CD14-positive monocyte (primary cell): Measurements from ENCODE around the gene LDB3. TPM values are rescaled to one million over a fixed set of nuclear protein-coding genes. Genes with fewer than 3 reads are reported as not detected.

ENCODE experiments used
- DNase-seq, 3 donors: peaks; one replicate each; pipeline ENCODE4 v3.0.0-alpha.2; 2011 to 2022
- H2AFZ ChIP-seq: 2 replicates; pipeline ENCODE4 v1.6.0; 2012; ENCODE audit warnings: mild to moderate bottlenecking, low read depth, low read length, inconsistent platforms; ENCODE audit not compliant: insufficient read depth, poor library complexity, severe bottlenecking
- H3K27ac ChIP-seq, 2 donors: 1 replicate in 1 of 2; 2 replicates in 1 of 2; pipeline ENCODE4 v1.5.1; 2012 to 2013; ENCODE audit warnings: low read length in 2 of 2, control low read depth in 1 of 2, inconsistent platforms in 1 of 2, low read depth in 1 of 2, mild to moderate bottlenecking in 1 of 2
- H3K27me3 ChIP-seq, 2 donors: one replicate each; pipeline versions ENCODE4 v1.6.0 to v1.6.1; 2011 to 2013; ENCODE audit warnings: low read length in 2 of 2; ENCODE audit not compliant: control insufficient read depth in 2 of 2, insufficient read depth in 2 of 2
- H3K36me3 ChIP-seq, 2 donors: replicated peaks in 1 of 2; 1 replicate in 1 of 2; 2 replicates in 1 of 2; pipeline versions ENCODE4 v1.5.1 to v1.6.1; 2012 to 2013; ENCODE audit warnings: low read length in 2 of 2, control low read depth in 1 of 2, inconsistent platforms in 1 of 2, mild to moderate bottlenecking in 1 of 2; ENCODE audit not compliant: insufficient read depth in 2 of 2, control insufficient read depth in 1 of 2
- H3K4me1 ChIP-seq, 2 donors: 1 replicate in 1 of 2; 2 replicates in 1 of 2; pipeline versions ENCODE4 v1.5.1 to v1.6.1; 2012 to 2013; ENCODE audit warnings: low read length in 2 of 2, control low read depth in 1 of 2, inconsistent platforms in 1 of 2, mild to moderate bottlenecking in 1 of 2, moderate library complexity in 1 of 2; ENCODE audit not compliant: insufficient read depth in 2 of 2, control insufficient read depth in 1 of 2
- H3K4me2 ChIP-seq: replicated peaks from 2 replicates; pipeline ENCODE3; 2012; ENCODE audit warnings: low read length, moderate library complexity, mild to moderate bottlenecking; ENCODE audit not compliant: poor library complexity, severe bottlenecking; ENCODE audit errors: extremely low read depth
- H3K4me3 ChIP-seq, 3 experiments: fragments of 200-600 bp in 1 of 3; sonication (generic) in 1 of 3; replicated peaks in 1 of 3; 1 replicate in 2 of 3; 2 replicates in 1 of 3; pipeline ENCODE4 v1.5.1; 2011 to 2013; ENCODE audit warnings: low read length in 3 of 3, mild to moderate bottlenecking in 3 of 3, control low read depth in 2 of 3, low read depth in 2 of 3, inconsistent platforms in 1 of 3, moderate library complexity in 1 of 3
- H3K79me2 ChIP-seq: 2 replicates; pipeline ENCODE4 v1.6.0; 2012; ENCODE audit warnings: mild to moderate bottlenecking, control low read depth, inconsistent platforms, low read length, moderate library complexity; ENCODE audit not compliant: insufficient read depth
- H3K9ac ChIP-seq: 2 replicates; pipeline ENCODE4 v1.6.0; 2017; ENCODE audit warnings: low read length, mild to moderate bottlenecking; ENCODE audit not compliant: insufficient read depth, poor library complexity, severe bottlenecking
- H3K9me3 ChIP-seq, 2 donors: replicated peaks in 1 of 2; 1 replicate in 1 of 2; 2 replicates in 1 of 2; pipeline versions ENCODE4 v1.5.1 to v1.6.1; 2012 to 2013; ENCODE audit warnings: low read length in 2 of 2, control low read depth in 1 of 2; ENCODE audit not compliant: control insufficient read depth in 1 of 2, insufficient read depth in 1 of 2
- H4K20me1 ChIP-seq: 2 replicates; pipeline ENCODE4 v1.6.0; 2012; ENCODE audit warnings: mild to moderate bottlenecking, low read length, control low read depth, moderate library complexity; ENCODE audit not compliant: insufficient read depth
- H3K27ac Mint-ChIP-seq, 7 donors: one replicate each; pipeline ENCODE4 v1.8.0; 2020; ENCODE audit warnings: mild to moderate bottlenecking in 7 of 7, mixed read lengths in 7 of 7, moderate library complexity in 6 of 7, inconsistent platforms in 2 of 7
- H3K27me3 Mint-ChIP-seq, 3 donors: one replicate each; pipeline ENCODE4 v1.8.0; 2021 to 2022; ENCODE audit warnings: low read depth in 3 of 3, mild to moderate bottlenecking in 3 of 3, mixed read lengths in 3 of 3, moderate library complexity in 3 of 3, inconsistent platforms in 1 of 3
- H3K36me3 Mint-ChIP-seq, 2 donors: one replicate each; pipeline ENCODE4 v1.8.0; 2020; ENCODE audit warnings: mixed read lengths in 2 of 2, inconsistent platforms in 1 of 2, mild to moderate bottlenecking in 1 of 2
- H3K4me1 Mint-ChIP-seq: one replicate; pipeline ENCODE4 v1.8.0; 2020; ENCODE audit warnings: mild to moderate bottlenecking, mixed read lengths
- H3K4me3 Mint-ChIP-seq, 2 donors: one replicate each; pipeline ENCODE4 v1.8.0; 2020; ENCODE audit warnings: mild to moderate bottlenecking in 2 of 2, mixed read lengths in 2 of 2, moderate library complexity in 1 of 2
- H3K9me3 Mint-ChIP-seq, 7 donors: one replicate each; pipeline ENCODE4 v1.8.0; 2020 to 2022; ENCODE audit warnings: mixed read lengths in 7 of 7, mild to moderate bottlenecking in 6 of 7, moderate library complexity in 6 of 7, inconsistent platforms in 2 of 7
- CTCF ChIP-seq: fragments of 200-600 bp; IDR thresholded peaks from one replicate; pipeline ENCODE4 v1.8.0; 2022; ENCODE audit warnings: antibody characterized with exemption, mild to moderate bottlenecking
- WGBS: methylation state at CpG from one replicate; pipeline ENCODE4 v1.1.5; 2013; ENCODE audit warnings: missing lambda C conversion rate; ENCODE audit not compliant: insufficient coverage; 5-methylcytosine and 5-hydroxymethylcytosine counted together
- intact Hi-C, 2 donors: fragments of 100-400 bp; cut with micrococcal nuclease; formaldehyde crosslinking; loops; one replicate each; pipeline versions ENCODE4 v1.15.0 to v1.15.1; 2023
- polyA plus RNA-seq, 3 donors: library from polyadenylated mRNA; depleted of rRNA in 1 of 3; unstranded in 2 of 3; stranded (reverse) in 1 of 3; fragments of 300-500 nt in 2 of 3; fragments of >200 nt in 1 of 3; fragmentation: Illumina TruSeq in 2 of 3; gene quantifications; 1 replicate in 2 of 3; 2 replicates in 1 of 3; pipeline ENCODE4 v1.2.3, GENCODE V29; 2012 to 2021

The LDB3 gene
- polyA plus RNA-seq, 3 donors: not detected

GRCh38 chr10:86691333-86692022 lies 23.2 kb downstream of the LDB3 start:
- H3K79me2 ChIP-seq: no peaks in the 10 kb centered on the region
- 96% methylated on average over 12 of the region's 14 CpGs for WGBS
- no peak overlapping the region for H3K4me3 ChIP-seq
- Mint-ChIP-seq H3K27ac (no peak overlapping the region), H3K27me3 (peaks cover 5 to 17% (median 14%) of the 10 kb centered on the region in 3 donors), H3K9me3 (no peaks in the 10 kb centered on the region), H3K4me1 (peaks cover 7% of the 10 kb centered on the region), H3K36me3 (no peaks in the 10 kb centered on the region), H3K4me3 (no peak overlapping the region)
- peaks cover 0 to 3% of the 10 kb centered on the region in 2 donors for H3K27me3 ChIP-seq
- peaks cover 0 to 2% of the 10 kb centered on the region in 2 donors for H3K4me1 ChIP-seq
- DNase-seq: no peak
- no peaks in the 10 kb centered on the region for H3K9me3 ChIP-seq
- no peak overlapping the region for H2AFZ ChIP-seq
- no peak overlapping the region for H3K27ac ChIP-seq
- intact Hi-C loops: loop anchor here in 1 of 2 donors (5.0 kb wide), 1 partner anchor 206 kb away; no protein-coding TSS in a partner anchor
- H3K9ac ChIP-seq: no peak overlapping the region
- no peak for TF ChIP-seq CTCF
- H3K36me3 ChIP-seq: no peaks in the 10 kb centered on the region
- H4K20me1 ChIP-seq: no peaks in the 10 kb centered on the region
- no peak overlapping the region for H3K4me2 ChIP-seq

- Mint-ChIP-seq H3K9me3 (no peaks in the 10 kb centered on the region), H3K27me3 (peaks cover 5 to 17% (median 12%) of the 10 kb centered on the region in 3 donors), H3K4me3 (no peak overlapping the region), H3K4me1 (peaks cover 7% of the 10 kb centered on the region), H3K36me3 (no peaks in the 10 kb centered on the region), H3K27ac (no peak overlapping the region)
- H3K27me3 ChIP-seq: peaks cover 0 to 3% of the 10 kb centered on the region in 2 donors
- TF ChIP-seq CTCF: no peak
- H3K4me1 ChIP-seq: peaks cover 0 to 2% of the 10 kb centered on the region in 2 donors
- no peak overlapping the region for H3K27ac ChIP-seq
- H3K9ac ChIP-seq: no peak overlapping the region
- WGBS: 93% methylated on average over 7 of the region's 8 CpGs
- DNase-seq: no peak
- H3K4me3 ChIP-seq: no peak overlapping the region
- H3K9me3 ChIP-seq: no peaks in the 10 kb centered on the region
- no peak overlapping the region for H3K4me2 ChIP-seq
- H3K36me3 ChIP-seq: no peaks in the 10 kb centered on the region
- intact Hi-C loops: loop anchor here in 1 of 2 donors (5.0 kb wide), 1 partner anchor 205 kb away; no protein-coding TSS in a partner anchor
- H3K79me2 ChIP-seq: no peaks in the 10 kb centered on the region
- H4K20me1 ChIP-seq: no peaks in the 10 kb centered on the region
- no peak overlapping the region for H2AFZ ChIP-seq
Observed at GRCh38 chr10:86692023-86692514, 23.8 kb downstream of the LDB3 start.
